OCI-LY3 (cell line): ENCODE results near the gene THAP12.

Experiments
- CTCF ChIP-seq: fragments of 200-600, 300-600 bp; sonication (generic); IDR thresholded peaks from 2 replicates; pipeline ENCODE4 v1.5.1; 2014; ENCODE audit warnings: antibody characterized with exemption, low read length, low read depth
- EZH2phosphoT487 ChIP-seq: fragments of 200-600 bp; shearing (Covaris generic); IDR thresholded peaks from 2 replicates; pipeline ENCODE4 v1.6.1; 2018; ENCODE audit warnings: antibody characterized with exemption, mixed run types, low read depth

- no peak for TF ChIP-seq CTCF
- no peak for TF ChIP-seq EZH2phosphoT487
Measured at GRCh38 chr11:76339221-76339620, 41.7 kb downstream of the THAP12 start.
